Stimulated activated CD8-positive, alpha-beta memory T cell treated with anti-CD3 and anti-CD28 coated beads, Interleukin-7, amount 100 ng/mL, for 1 hour (primary cell): ENCODE results near the gene CPNE2.

Experiments
- DNase-seq, 2 donors: peaks; one replicate each; pipeline ENCODE4 v3.0.0-alpha.2; 2020; ENCODE audit warnings: low read depth in 2 of 2

The CPNE2 gene

GRCh38 chr16:57192720-57193486 is 100.5 kb downstream of the CPNE2 start:
- no peak for DNase-seq

GRCh38 chr16:57194512-57194911 is 102.1 kb downstream of the CPNE2 start:
- no peak for DNase-seq

- DNase-seq: no peak
Observed at GRCh38 chr16:57196286-57196685, 103.9 kb downstream of the CPNE2 start.

DNA sequence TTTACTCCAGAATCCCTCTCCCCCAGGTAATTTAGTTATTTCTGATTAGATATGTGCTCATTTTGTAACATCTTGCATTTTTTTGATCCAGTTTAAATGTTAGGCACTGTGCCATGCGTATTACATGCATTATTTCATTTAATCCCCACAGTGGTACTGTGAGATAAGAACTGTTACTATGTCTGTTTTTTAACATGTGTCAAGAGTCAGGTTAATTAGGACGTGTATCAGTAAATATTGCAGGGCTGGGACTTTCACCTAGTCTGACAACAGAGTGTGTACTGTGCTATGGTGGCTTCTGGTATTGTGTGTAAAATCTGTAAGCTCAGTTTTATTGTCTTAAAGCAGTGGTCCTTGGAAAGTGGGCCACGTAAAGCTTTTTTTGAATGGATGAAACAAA is 104.4 kb downstream of the CPNE2 start:
- no peak for DNase-seq
